HG03095 (cell line): Measurements from ENCODE around the gene SLC66A3.
"Not testable (repeated sequence)": the region's sequence is repeated elsewhere in the genome, so short reads cannot be mapped to it uniquely, and the experiment has no call there.

ENCODE experiments used
- ATAC-seq: cut with Tn5 transposase; IDR thresholded peaks from one replicate; pipeline ENCODE4 v1.9.1; 2021; ENCODE audit warnings: moderate library complexity; ENCODE audit not compliant: unreplicated experiment

Gene SLC66A3

DNA sequence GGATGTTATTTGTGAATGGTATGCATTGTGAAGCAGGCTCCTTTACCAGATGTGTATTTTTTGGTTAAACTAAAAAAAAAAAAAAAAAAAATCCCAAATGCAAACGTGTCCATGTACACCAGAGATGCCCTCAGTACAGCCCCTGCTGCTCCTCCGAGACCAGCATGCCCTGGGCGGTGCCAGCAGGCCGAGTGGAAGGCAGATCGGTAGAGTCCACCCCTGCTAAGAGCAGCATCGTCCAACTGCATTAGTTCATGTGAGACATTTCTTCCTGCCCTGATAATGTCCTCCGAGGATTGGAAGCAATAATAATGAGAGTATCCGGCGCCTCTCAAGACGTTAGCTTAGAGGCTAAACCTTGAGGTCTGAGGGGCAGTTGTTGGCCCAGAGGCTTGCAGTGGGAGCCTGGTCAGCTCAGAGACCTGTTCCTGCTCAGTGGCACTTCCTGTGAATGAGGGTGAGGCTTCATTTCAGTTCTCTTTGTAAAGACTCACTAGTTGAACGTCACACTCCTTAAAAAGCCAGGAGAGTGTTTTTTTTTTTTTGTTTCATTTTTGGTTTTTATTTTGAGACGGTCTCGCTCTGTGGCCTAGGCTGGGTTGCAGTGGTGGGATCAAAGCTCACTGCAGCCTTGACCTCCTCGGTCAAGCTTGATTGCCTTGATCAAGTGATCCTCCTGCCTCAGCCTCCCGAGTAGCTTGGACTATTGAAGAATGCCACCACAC is 5.6 kb downstream of the SLC66A3 start:
- peak; percentile 79 for ATAC-seq

- no peak for ATAC-seq
These were observed 6.5 kb downstream of the SLC66A3 start for GRCh38 chr2:11161747-11162146.

DNA sequence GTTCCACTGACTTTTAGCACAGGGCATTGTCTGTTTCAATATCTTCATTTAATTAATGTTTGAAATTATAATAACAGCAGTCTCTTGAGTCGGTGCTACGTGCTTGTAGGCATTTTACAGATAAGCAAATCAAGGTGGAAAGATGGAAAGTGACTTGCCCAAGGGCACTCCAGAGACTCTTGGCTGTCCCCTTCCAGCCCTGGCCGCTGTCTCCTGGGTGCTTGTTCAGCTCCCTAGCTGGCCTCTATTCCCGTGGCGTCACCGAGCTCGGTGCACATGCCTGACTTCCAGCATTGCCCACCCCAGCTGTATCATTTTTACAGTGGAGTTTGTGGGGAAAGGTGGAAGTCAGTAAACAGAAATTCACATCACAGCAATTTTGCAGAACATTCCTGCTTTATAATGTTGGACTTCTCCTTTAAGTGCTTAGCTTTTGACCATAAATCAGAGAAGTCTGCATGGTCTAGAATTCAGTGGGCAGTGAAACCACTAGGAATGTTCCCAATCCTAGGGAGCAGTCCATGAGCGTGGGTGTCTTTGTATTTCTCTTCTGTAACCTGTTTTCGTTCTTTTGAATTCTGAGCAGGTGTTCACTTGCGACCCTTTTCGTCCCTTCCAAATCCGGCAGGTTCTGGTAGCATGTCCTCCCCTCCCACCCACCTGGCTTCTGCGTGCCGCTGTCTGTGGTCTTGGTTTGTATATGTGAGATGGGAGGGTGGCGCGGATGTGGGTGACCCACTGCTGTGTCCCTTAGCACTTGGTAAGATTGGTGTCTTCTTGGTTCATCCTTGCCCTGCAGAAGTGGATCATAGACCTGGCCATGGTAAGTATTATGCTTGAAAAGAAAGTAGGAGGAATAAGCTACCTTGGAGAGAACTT is 8.4 kb downstream of the SLC66A3 start:
- ATAC-seq = no peak

DNA sequence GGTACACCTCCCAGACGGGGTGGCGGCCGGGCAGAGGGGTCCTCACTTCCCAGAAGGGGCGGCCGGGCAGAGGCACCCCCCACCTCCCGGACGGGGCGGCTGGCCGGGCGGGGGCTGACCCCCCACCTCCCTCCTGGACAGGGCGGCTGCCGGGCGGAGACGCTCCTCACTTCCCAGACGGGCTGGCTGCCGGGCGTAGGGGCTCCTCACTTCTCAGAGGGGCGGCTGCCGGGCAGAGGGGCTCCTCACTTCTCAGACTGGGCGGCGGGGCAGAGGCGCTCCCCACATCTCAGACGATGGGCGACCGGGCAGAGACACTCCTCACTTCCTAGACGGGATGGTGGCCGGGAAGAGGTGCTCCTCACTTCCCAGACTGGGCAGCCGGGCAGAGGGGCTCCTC is 9.8 kb downstream of the SLC66A3 start:
- not testable (repeated sequence) for ATAC-seq

DNA sequence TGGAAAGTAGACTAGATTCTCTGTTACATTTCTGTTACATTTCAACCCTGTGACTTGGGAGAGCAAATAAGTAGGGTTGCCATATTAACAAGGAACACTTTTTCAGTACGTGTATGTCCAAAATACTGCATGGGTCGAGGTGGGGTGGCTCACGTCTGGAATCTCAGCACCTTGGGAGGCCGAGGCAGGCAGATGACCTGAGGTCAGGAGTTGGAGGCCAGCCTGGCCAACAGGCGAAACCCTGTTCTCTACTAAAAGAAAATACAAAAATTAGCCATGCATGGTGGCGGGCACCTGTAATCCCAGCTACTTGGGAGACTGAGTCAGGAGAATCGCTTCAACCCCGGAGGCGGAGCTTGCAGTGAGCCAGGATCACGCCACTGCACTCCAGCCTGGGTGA is 11.2 kb downstream of the SLC66A3 start:
- ATAC-seq = no peak

GRCh38 chr2:11168488-11168887 is 13.2 kb downstream of the SLC66A3 start:
- ATAC-seq = no peak

- ATAC-seq = no peak
These were observed 14.1 kb downstream of the SLC66A3 start for GRCh38 chr2:11169333-11169732.

DNA sequence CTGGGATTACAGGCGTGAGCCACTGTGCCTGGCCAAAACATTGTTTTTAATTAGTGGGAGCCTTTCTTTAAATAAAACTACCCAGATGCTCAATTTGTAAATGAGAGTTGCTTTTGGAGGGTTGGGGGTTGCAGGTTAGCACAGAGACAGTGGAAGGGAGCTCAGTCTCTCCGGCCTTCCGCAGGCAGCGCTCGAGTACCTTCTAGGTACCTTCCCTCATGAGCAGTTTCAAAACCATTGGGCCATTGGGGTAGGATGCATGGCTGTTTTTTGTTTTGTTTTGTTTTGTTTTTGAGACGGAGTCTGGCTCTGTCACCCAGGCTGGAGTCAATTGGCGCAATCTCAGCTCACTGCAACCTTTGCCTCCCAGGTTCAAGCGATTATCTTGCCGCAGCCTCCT is 19.0 kb downstream of the SLC66A3 start:
- ATAC-seq = no peak

- ATAC-seq = no peak
These were observed 20.1 kb downstream of the SLC66A3 start for GRCh38 chr2:11175293-11175795.

DNA sequence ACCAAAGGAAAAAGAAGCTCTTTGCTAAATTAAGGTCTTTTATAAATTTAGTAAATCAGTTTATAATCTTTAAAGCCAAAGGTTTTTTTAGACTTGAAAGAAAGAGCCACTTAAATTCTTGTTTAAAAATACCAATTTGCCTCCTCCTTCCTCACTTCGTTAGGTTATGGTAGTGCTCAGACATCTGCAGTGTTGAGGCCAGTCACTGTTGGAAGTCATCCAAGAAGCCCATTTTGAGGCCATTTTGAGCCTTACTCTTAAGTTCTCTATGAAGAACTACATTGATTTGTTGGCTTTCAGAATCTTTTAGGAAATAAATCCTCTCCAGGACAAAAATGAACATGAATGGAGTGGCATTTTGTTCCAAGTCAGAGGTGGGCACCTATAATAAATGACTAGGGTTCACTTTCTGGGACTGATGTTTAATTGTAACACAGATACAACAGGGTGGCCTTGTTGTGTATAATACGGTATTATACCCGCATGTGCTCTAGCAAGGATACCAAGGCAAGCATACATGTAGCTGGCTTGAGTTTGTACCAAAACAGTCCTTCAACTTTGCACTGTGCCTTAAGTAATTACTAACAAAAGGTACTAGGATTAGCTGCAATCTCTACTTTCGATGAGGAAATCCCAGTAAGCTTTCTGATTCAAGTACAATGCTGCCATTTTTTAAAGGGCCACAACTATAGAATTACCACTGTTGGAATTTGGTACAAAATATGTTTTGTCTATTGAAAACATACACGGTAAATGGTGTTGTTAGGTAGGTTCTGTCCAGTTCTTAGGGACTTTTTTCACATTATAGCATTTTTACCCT is 22.8 kb downstream of the SLC66A3 start:
- ATAC-seq = no peak

DNA sequence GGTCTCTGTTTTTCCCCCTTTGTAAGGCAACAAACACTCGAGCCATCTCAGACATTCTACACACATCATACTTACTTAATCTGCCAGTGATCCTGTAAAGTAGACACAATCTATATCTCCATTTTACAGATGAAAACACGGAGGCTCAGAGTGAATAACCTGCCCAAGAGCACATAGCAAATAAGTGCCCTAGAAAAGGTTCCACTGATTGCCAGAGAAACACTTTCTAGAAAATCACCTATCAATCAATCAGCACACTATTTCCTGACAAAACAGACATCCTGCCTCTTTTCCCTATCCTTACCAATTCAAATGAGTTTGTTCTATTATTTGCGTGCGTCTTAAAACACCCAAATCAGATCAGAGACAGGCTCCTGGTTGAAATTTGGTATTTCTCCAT is 23.9 kb downstream of the SLC66A3 start:
- no peak for ATAC-seq

DNA sequence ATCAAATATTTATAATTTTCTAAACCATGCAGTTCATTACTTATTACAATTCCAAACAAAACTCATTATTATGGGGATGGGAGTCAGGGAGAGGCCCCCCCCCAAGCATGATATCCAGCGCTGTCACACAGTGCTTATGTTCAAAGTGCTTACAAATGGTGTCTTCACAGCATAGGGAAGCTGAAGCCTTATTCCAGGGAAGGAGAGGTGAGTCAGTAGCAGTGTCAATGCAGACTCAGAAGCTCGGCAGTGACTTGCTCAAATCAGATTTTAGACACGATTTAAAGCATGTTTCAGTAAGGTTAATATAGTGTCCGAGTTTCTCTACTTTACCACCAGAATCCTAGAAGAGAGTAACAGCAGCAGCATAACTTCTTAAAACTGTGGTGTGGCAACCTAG is 24.6 kb downstream of the SLC66A3 start:
- ATAC-seq = no peak

GRCh38 chr2:11180653-11181052 is 25.4 kb downstream of the SLC66A3 start:
- ATAC-seq = no peak

- no peak for ATAC-seq
These were observed 27.7 kb downstream of the SLC66A3 start for GRCh38 chr2:11182951-11183350.

GRCh38 chr2:11186145-11186544 is 30.9 kb downstream of the SLC66A3 start:
- no peak for ATAC-seq

DNA sequence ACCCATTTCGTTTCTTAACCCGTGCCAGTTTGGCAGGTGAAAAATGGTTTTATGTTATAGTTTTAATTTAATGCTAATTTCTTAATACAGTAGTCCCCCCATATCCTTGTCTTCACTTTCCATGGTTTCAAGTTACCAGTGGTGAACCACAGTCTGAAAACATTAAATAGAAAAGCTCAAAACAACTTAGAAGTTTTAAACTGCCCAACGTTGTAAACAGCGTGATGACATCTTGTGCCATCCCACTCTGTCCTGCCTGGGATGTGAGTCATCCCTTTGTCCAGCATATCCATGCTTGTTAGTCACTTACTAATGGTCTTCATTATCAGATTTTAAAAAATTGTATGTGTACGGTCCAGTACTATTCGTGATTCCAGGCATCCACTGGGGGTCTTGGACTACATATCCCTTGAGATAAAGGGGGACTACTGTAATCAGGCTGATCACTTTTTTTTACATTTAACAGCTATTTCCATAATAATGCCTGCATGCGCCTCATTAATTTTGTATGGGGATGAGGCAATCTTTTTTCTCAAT is 31.9 kb downstream of the SLC66A3 start:
- no peak for ATAC-seq

- no peak for ATAC-seq
These were observed 32.5 kb downstream of the SLC66A3 start for GRCh38 chr2:11187731-11188130.

DNA sequence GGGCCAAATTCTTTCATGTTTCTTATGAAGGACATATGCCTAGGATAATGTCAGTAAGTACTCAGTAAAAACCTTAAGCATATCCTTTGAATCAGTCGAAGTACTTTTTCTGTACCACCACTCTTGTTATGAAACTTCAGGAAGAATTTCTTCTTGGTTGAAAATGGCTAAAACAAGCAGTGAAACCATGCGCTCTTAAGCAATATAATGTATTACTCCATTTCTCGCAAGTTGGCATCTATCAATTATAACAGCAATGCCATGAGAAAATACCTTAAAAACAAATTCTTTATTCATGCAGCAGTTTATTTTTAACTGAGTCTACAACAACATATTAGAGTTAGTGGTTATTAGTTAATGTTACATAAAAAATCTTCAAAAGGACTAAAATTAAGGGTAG is 41.0 kb downstream of the SLC66A3 start:
- no peak for ATAC-seq

- ATAC-seq = no peak
These were observed 45.4 kb downstream of the SLC66A3 start for GRCh38 chr2:11200651-11201050.

- ATAC-seq = no peak
These were observed 46.7 kb downstream of the SLC66A3 start for GRCh38 chr2:11201969-11202368.

GRCh38 chr2:11203480-11203879 is 48.2 kb downstream of the SLC66A3 start:
- no peak for ATAC-seq
